HepG2 (cell line): Measurements from ENCODE around the gene CFAP46. TPM values are rescaled to one million over a fixed set of nuclear protein-coding genes. Genes with fewer than 3 reads are reported as not detected.

Experiments
- ATAC-seq: fragments of 200-7000 bp; cut with Tn5 transposase; 3 replicates; pipeline ENCODE4 v1.9.1; 2020; ENCODE audit warnings: mild to moderate bottlenecking, moderate library complexity
- BruUV-seq: library from RNA; stranded (reverse); fragments of 400-500 nt; replicated peaks from 2 replicates; lab custom pipeline; 2021; lab: Mats Ljungman, UMichigan
- CTCF ChIA-PET: fragments of 300-600 bp; formaldehyde crosslinking; extraction: SDS; loops from one replicate; lab custom pipeline; 2021; ENCODE audit warnings: low total read pairs, inconsistent platforms, low intra/inter-chr PET ratio; lab: Yijun Ruan, JAX
- POLR2A ChIA-PET: fragments of 350-600 bp; sonication (Branson Sonifier 250); formaldehyde crosslinking; loops from one replicate; lab custom pipeline; 2020; ENCODE audit warnings: antibody characterized with exemption, inconsistent platforms; lab: Yijun Ruan, JAX
- DNase-seq: peaks from one replicate; pipeline ENCODE4 v3.0.0-alpha.2; 2015; ENCODE audit warnings: low spot score
- FAIRE-seq: peaks from 3 replicates; lab custom pipeline; 2011; peaks lifted over from hg19 to GRCh38; lab: Jason Lieb, UNC
- H2AFZ ChIP-seq: one replicate; pipeline ENCODE4 v1.6.1; 2011; ENCODE audit warnings: low read length, inconsistent platforms
- H3K27ac ChIP-seq: fragments of 300-600 bp; 3 replicates; pipeline ENCODE4 v1.8.0; 2011; ENCODE audit warnings: mixed run types, mild to moderate bottlenecking, mixed read lengths, low read length, inconsistent platforms; ENCODE audit not compliant: insufficient read depth; ENCODE audit errors: extremely low read length
- H3K27me3 ChIP-seq, 2 experiments: fragments of 200-600 bp in 1 of 2; 2 replicates in 1 of 2; 3 replicates in 1 of 2; pipeline versions ENCODE4 v1.6.0 to v1.8.0; 2011; ENCODE audit warnings: low read length in 2 of 2, mild to moderate bottlenecking in 2 of 2, moderate library complexity in 2 of 2, inconsistent platforms in 1 of 2; ENCODE audit not compliant: insufficient read depth in 2 of 2, control insufficient read depth in 1 of 2
- H3K36me3 ChIP-seq, 2 experiments: fragments of 200-600 bp in 1 of 2; replicated peaks in 1 of 2; 2 replicates in 1 of 2; 3 replicates in 1 of 2; pipeline versions ENCODE4 v1.5.1 to v1.8.0; 2011; ENCODE audit warnings: low read length in 2 of 2, inconsistent platforms in 1 of 2; ENCODE audit not compliant: insufficient read depth in 2 of 2, control insufficient read depth in 1 of 2
- H3K4me1 ChIP-seq: 2 replicates; pipeline ENCODE4 v1.5.1; 2012; ENCODE audit warnings: low read length, inconsistent platforms; ENCODE audit not compliant: insufficient read depth
- H3K4me2 ChIP-seq: 2 replicates; pipeline ENCODE4 v1.6.0; 2011; ENCODE audit warnings: low read depth, low read length, inconsistent platforms
- H3K4me3 ChIP-seq, 3 experiments: fragments of 200-600 bp in 1 of 3; sonication (generic), shearing (Covaris generic) in 1 of 3; replicated peaks in 1 of 3; 2 replicates each; pipeline ENCODE4 v1.5.1; 2011 to 2016; ENCODE audit warnings: low read length in 3 of 3, inconsistent platforms in 2 of 3, low read depth in 2 of 3, mild to moderate bottlenecking in 2 of 3, control low read depth in 1 of 3, mixed read lengths in 1 of 3; ENCODE audit not compliant: insufficient read depth in 1 of 3
- H3K79me2 ChIP-seq: one replicate; pipeline ENCODE4 v1.6.1; 2011; ENCODE audit warnings: low read length, inconsistent platforms; ENCODE audit not compliant: insufficient read depth
- H3K9ac ChIP-seq: 2 replicates; pipeline ENCODE4 v1.6.0; 2011; ENCODE audit warnings: mild to moderate bottlenecking, low read depth, low read length, inconsistent platforms; ENCODE audit not compliant: insufficient read depth
- H3K9me3 ChIP-seq: 2 replicates; pipeline ENCODE4 v1.5.1; 2012; ENCODE audit warnings: mild to moderate bottlenecking, low read length
- H4K20me1 ChIP-seq: 2 replicates; pipeline ENCODE4 v1.6.0; 2011; ENCODE audit warnings: inconsistent platforms, mild to moderate bottlenecking, low read length, moderate library complexity; ENCODE audit not compliant: insufficient read depth
- MAFK ChIP-seq, 2 experiments: IDR thresholded peaks in 1 of 2; conservative IDR thresholded peaks in 1 of 2; 2 replicates each; pipeline ENCODE4 v1.6.1; 2011; ENCODE audit warnings: improper control_type of control experiment in 2 of 2, low read length in 2 of 2
- NFE2 ChIP-seq: sonication (generic); formaldehyde crosslinking; IDR thresholded peaks from 2 replicates; pipeline ENCODE4 v1.4.0; 2020; ENCODE audit warnings: missing genetic modification reagents
- NR2F1 ChIP-seq, 2 experiments: fragments of 450-650 bp in 1 of 2; formaldehyde crosslinking in 1 of 2; IDR thresholded peaks; 2 replicates each; pipeline versions ENCODE4 v1.5.0 to v1.6.1; 2016 to 2020; ENCODE audit warnings: mild to moderate bottlenecking in 1 of 2, missing compliant biosample characterization in 1 of 2, missing genetic modification reagents in 1 of 2, moderate library complexity in 1 of 2
- NR2F2 ChIP-seq: IDR thresholded peaks from 2 replicates; pipeline ENCODE4 v1.6.1; 2012; ENCODE audit warnings: low read depth, inconsistent platforms, borderline replicate concordance
- SOX13 ChIP-seq, 3 experiments: fragments of 450-650 bp in 1 of 3; sonication (generic) in 1 of 3; formaldehyde crosslinking in 1 of 3; IDR thresholded peaks in 2 of 3; conservative IDR thresholded peaks in 1 of 3; 2 replicates each; pipeline versions ENCODE4 v1.5.0 to v1.6.1; 2016 to 2020; ENCODE audit warnings: antibody characterized with exemption in 1 of 3, mild to moderate bottlenecking in 1 of 3, missing compliant biosample characterization in 1 of 3, missing genetic modification reagents in 1 of 3, moderate library complexity in 1 of 3
- ZKSCAN8 ChIP-seq: IDR thresholded peaks from 2 replicates; pipeline ENCODE4 v1.6.1; 2016; ENCODE audit warnings: borderline replicate concordance, missing genetic modification reagents, missing compliant biosample characterization
- ZMYM3 ChIP-seq: sonication (generic); formaldehyde crosslinking; IDR thresholded peaks from 2 replicates; pipeline ENCODE4 v1.5.1; 2020; ENCODE audit warnings: mild to moderate bottlenecking, missing genetic modification reagents
- ZNF138 ChIP-seq: sonication (generic); formaldehyde crosslinking; IDR thresholded peaks from 2 replicates; pipeline ENCODE4 v1.5.0; 2020; ENCODE audit warnings: mild to moderate bottlenecking, low read depth, missing genetic modification reagents
- WGBS: methylation state at CpG from one replicate; pipeline ENCODE4 v1.1.6; 2017; ENCODE audit warnings: low lambda C conversion rate; 5-methylcytosine and 5-hydroxymethylcytosine counted together
- in situ Hi-C: cut with HindIII; loops from 2 replicates; pipeline ENCODE4 v1.10.0; 2017; ENCODE audit warnings: low pct_unique_long_range_greater_than_20kb; ENCODE audit not compliant: extremely low pct_ligation_motif_present
- intact Hi-C: fragments of 100-400 bp; cut with micrococcal nuclease; formaldehyde crosslinking; loops from one replicate; pipeline ENCODE4 v1.10.0; 2022; ENCODE audit not compliant: unreplicated experiment
- polyA plus RNA-seq, 8 experiments: library from polyadenylated mRNA; depleted of rRNA in 3 of 8; stranded (reverse) in 7 of 8; unstranded in 1 of 8; fragments of >200 nt; fragmentation: Illumina TruSeq in 4 of 8; extraction: Trizol in 4 of 8; gene quantifications; 2 replicates each; pipeline versions ENCODE4 v1.2.1 to v1.2.3, GENCODE V29; 2011 to 2016; ENCODE audit warnings: low read depth in 4 of 8, missing spikeins in 1 of 8, mixed read lengths in 1 of 8; ENCODE audit not compliant: insufficient read depth in 1 of 8
- total RNA-seq, 5 experiments: library from RNA; depleted of rRNA; stranded (reverse); fragments of >200 nt; fragmentation: Illumina TruSeq; extraction: Trizol; gene quantifications; 2 replicates each; pipeline ENCODE4 v1.2.3, GENCODE V29; 2016; ENCODE audit warnings: low read depth in 1 of 5
- TF ChIP-seq, protein P1 (sequence below): sonication (generic); formaldehyde crosslinking; IDR thresholded peaks from 2 replicates; pipeline ENCODE4 v1.5.0; 2020; ENCODE audit warnings: mild to moderate bottlenecking, missing genetic modification reagents
- TF ChIP-seq, protein P2 (sequence below): sonication (generic); formaldehyde crosslinking; IDR thresholded peaks from 2 replicates; pipeline ENCODE4 v1.4.0; 2020; ENCODE audit warnings: mild to moderate bottlenecking, missing genetic modification reagents
- TF ChIP-seq, protein P3 (sequence below): sonication (generic); formaldehyde crosslinking; IDR thresholded peaks from 2 replicates; pipeline ENCODE4 v1.8.1; 2023; ENCODE audit warnings: mild to moderate bottlenecking, missing genetic modification reagents

Gene CFAP46
- total and polyA plus RNA-seq, 2 of the 13 experiments (the other 11 are each of a cell fraction or from before 2014, with no cell fraction given): 0.24 to 0.84 TPM

DNA sequence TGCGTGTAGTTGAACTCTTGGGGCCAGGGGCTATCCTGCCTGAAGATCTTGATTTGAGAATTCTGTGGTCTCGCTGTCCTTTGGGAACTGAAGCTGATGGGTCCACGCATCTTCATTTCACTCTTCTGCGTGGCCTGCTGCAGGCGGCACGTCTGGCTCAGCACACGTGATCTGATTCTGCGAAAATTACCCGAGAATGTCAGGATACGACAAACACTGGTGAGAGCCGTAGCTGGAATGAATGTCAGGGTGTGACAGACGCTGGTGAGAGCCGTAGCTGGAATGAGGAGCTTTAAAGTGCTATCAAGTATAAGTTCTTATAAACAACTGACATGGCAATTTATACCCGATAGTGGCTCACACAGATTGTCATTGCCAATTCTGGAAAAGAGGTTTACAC lies 44.6 kb upstream of the CFAP46 start:
- no TSS peak for BruUV-seq
- Histone ChIP-seq H3K4me3 (no peak overlapping the region), H3K4me2 (no peak overlapping the region), H3K27ac (no peak overlapping the region), H2AFZ (no peak overlapping the region), H3K4me1 (no peaks in the 10 kb centered on the region), H3K9me3 (no peaks in the 10 kb centered on the region), H3K79me2 (no peaks in the 10 kb centered on the region), H3K36me3 (no peaks in the 10 kb centered on the region), H3K9ac (no peak overlapping the region), H4K20me1 (0 out of 2 replicates have a peak, but pooled peaks cover 5% of the 10 kb centered on the region), H3K27me3 (peaks cover 8 to 67% of the 10 kb centered on the region in 2 experiments; a peak in 4 of 5 replicates)
- CTCF ChIA-PET: no interaction called here
- intact Hi-C loops: no loop called here
- POLR2A ChIA-PET: no interaction called here
- TF ChIP-seq, protein P1, sequence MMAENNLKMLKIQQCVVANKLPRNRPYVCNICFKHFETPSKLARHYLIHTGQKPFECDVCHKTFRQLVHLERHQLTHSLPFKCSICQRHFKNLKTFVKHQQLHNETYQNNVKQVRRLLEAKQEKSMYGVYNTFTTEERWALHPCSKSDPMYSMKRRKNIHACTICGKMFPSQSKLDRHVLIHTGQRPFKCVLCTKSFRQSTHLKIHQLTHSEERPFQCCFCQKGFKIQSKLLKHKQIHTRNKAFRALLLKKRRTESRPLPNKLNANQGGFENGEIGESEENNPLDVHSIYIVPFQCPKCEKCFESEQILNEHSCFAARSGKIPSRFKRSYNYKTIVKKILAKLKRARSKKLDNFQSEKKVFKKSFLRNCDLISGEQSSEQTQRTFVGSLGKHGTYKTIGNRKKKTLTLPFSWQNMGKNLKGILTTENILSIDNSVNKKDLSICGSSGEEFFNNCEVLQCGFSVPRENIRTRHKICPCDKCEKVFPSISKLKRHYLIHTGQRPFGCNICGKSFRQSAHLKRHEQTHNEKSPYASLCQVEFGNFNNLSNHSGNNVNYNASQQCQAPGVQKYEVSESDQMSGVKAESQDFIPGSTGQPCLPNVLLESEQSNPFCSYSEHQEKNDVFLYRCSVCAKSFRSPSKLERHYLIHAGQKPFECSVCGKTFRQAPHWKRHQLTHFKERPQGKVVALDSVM: no peak
- peak in 1 of 2 experiments; percentile 7; a peak in 2 of 4 replicates for TF ChIP-seq MAFK (conservative IDR thresholded peaks at IDR 0.05 in 1 of 2, IDR thresholded peaks at IDR 0.05 in 1 of 2; ENCODE audit: low read length in 2 of 2)
- ATAC-seq (no peak), DNase-seq (no peak), FAIRE-seq (no peak)
- 4% methylated on average over 13 of the region's 14 CpGs for WGBS
- in situ Hi-C loops: no loop called here

DNA sequence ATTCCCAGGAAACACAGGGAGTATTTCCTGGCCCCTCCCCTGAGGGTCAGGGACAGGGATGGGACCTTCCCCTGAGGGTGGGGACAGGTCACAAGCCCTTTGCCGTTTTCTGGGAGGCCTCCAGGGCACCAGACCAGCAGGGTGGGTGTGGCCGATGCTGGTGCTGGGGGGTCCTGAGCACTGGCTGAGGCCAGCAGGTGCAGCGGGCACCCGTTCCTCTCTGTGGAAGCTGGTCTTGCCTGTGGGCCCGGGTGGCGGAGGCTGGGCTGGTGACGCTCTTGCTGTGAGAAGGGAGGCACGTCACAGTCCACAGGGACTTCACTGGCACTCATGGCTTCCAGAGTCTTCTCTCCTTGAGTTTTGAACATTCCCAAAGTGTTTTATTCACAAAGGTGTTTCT lies 44.2 kb upstream of the CFAP46 start:
- no peaks in the 10 kb centered on the region for H3K4me1 ChIP-seq
- TF ChIP-seq, protein P2, sequence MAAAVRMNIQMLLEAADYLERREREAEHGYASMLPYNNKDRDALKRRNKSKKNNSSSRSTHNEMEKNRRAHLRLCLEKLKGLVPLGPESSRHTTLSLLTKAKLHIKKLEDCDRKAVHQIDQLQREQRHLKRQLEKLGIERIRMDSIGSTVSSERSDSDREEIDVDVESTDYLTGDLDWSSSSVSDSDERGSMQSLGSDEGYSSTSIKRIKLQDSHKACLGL (CRISPR knock-in tag): no peak
- TF ChIP-seq, protein P3, sequence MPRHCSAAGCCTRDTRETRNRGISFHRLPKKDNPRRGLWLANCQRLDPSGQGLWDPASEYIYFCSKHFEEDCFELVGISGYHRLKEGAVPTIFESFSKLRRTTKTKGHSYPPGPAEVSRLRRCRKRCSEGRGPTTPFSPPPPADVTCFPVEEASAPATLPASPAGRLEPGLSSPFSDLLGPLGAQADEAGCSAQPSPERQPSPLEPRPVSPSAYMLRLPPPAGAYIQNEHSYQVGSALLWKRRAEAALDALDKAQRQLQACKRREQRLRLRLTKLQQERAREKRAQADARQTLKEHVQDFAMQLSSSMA (CRISPR knock-in tag): no peak
- no peak for TF ChIP-seq ZMYM3 (CRISPR knock-in tag)
- TF ChIP-seq NFE2 (CRISPR knock-in tag): no peak
- TF ChIP-seq NR2F1 (CRISPR knock-in tag; IDR thresholded peaks at IDR 0.05): no peak
- no peak for TF ChIP-seq SOX13 (IDR thresholded peaks at IDR 0.05)
- TF ChIP-seq SOX13 (CRISPR knock-in tag; conservative IDR thresholded peaks at IDR 0.05 in 1 of 2, IDR thresholded peaks at IDR 0.05 in 1 of 2): no peak
- no peak for TF ChIP-seq ZKSCAN8
- TF ChIP-seq NR2F2: no peak
- TF ChIP-seq ZNF138: no peak
- 8% methylated on average over 2 of the region's 8 CpGs for WGBS
- peaks cover 8 to 67% of the 10 kb centered on the region in 2 experiments; a peak in 4 of 5 replicates for H3K27me3 ChIP-seq
- H3K27ac ChIP-seq: no peak overlapping the region
- no TSS peak for BruUV-seq
- no peak overlapping the region for H3K4me3 ChIP-seq
- DNase-seq (no peak), ATAC-seq (no peak), FAIRE-seq (no peak)
- H3K9ac ChIP-seq: no peak overlapping the region
- H3K4me2 ChIP-seq: no peak overlapping the region
- ChIA-PET POLR2A (no interaction called here), CTCF (no interaction called here)
- intact Hi-C loops: no loop called here
- H2AFZ ChIP-seq: no peak overlapping the region
- H4K20me1 ChIP-seq: 0 out of 2 replicates have a peak, but pooled peaks cover 5% of the 10 kb centered on the region
- no peaks in the 10 kb centered on the region for H3K36me3 ChIP-seq
- in situ Hi-C loops: no loop called here
- no peaks in the 10 kb centered on the region for H3K9me3 ChIP-seq
- no peaks in the 10 kb centered on the region for H3K79me2 ChIP-seq
